HG03095 (cell line): Measurements from ENCODE around the gene IPO11.
"Not testable (repeated sequence)": the region's sequence is repeated elsewhere in the genome, so short reads cannot be mapped to it uniquely, and the experiment has no call there.

Source experiments
- ATAC-seq: cut with Tn5 transposase; IDR thresholded peaks from one replicate; pipeline ENCODE4 v1.9.1; 2021; ENCODE audit warnings: moderate library complexity; ENCODE audit not compliant: unreplicated experiment

Gene IPO11

GRCh38 chr5:62640446-62640845, 227.9 kb downstream of the IPO11 start:
- ATAC-seq, result no peak

- no peak for ATAC-seq
These were observed 229.9 kb downstream of the IPO11 start for GRCh38 chr5:62642468-62642867.

DNA sequence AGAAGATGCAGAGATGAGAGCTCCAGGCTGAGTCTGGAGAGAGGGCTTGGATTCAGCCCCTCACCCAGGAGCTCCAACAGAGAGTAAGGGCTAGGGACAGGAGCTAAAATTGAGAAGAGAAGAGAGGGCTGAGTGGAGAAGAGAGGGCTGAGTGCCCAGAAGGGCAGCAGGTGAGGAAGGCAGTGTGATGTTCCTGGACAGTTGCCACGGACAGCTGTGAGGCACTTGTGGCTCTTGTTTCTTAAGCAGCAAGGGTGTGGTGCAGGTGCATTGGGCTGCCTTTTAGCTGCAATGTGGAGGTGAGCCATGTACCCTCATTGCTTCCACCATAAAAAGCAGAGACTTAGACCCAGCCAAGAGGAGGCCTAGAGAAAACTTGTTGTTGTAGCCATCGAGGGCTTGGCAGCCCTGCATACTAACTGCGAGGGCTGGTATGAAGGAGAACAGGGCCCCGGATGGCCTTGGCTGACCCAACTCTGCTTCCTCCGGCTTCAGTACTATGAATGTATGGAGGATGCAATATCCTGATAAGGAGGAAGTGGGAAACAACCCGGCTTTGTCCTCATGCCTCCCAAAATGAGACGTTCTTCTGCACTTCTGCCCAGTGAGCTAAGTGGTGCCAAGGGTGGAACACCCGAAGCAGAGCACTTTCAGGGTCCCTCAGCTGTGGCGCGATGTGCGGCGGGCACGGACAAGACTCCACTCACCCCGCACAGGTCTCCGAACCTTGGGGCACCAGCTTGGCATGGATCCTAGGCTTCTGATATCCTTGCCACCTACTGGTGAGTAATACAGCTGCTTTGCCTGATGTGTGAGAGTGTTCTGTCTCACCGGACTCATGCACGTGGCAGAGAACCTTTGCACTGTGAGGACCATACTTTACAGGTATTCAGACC, 231.2 kb downstream of the IPO11 start:
- no peak for ATAC-seq

- no peak for ATAC-seq
These were observed 232.7 kb downstream of the IPO11 start for GRCh38 chr5:62645223-62645622.

DNA sequence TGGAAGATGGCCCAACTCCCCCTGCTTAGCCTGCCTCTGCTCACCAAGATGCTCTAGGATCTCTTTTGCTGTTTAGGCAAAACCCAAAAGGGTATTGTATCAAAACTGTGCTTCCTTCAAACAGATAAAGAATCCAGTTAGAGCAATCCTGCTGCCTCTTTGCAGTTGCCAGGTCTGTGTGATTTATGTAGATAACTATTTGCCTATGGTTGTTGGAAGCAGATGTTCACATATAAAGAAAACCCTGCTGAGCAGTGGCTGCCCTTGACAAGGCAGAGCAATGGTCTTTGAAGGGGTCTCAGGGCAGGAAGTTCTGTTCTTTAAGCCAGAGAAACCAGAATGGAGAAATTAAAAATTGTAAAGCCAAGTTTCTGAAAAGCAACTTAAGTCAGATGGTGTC, 234.7 kb downstream of the IPO11 start:
- ATAC-seq, result no peak

DNA sequence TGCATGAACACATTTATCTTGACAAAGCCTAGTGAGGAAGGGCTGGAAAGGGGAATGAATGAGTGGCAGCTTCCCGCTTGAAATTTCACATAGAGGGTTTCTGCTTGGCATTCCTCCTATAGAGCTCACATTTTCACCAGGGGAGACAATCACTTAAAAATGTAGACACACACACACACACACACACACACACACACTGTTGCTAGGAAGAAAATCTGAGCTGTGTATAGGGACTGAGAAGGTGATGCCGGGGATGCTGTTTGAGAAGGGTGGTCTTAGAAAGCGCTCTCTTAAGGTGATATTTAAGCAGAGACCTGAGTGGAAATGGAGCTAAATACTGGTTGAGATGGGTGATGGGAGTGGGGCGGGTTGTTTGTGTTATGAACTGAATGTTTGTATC, 236.5 kb downstream of the IPO11 start:
- no peak for ATAC-seq

DNA sequence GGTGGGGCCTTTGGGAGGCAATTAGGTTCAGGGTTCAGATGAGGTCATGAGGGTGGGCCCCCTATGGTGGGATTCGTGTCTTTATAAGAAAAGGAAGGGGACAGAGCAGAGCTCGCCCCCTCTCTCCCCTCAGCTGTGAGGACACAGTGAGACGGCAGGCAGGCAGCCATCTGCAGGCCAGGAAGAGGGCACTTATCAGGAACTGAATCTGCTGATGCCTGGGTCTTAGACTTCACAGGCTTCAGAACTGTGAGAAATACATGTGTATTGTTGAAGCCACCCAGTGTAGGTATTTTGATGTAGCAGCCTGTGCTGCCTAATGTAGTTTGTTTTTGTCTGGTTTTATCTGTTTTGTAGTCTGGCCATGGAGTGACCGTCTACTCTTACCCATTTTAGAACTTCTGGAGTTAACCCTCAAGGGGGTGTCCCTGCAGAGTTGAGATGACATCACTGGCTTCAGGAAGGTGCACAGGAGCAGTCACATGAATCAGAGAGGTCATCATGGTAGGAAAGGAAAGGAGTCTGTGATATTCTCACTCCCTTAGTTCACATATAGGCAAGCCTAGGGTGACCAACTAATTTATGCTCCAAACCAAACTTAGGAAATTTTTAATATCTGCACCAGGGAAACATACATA, 237.0 kb downstream of the IPO11 start:
- no peak for ATAC-seq

DNA sequence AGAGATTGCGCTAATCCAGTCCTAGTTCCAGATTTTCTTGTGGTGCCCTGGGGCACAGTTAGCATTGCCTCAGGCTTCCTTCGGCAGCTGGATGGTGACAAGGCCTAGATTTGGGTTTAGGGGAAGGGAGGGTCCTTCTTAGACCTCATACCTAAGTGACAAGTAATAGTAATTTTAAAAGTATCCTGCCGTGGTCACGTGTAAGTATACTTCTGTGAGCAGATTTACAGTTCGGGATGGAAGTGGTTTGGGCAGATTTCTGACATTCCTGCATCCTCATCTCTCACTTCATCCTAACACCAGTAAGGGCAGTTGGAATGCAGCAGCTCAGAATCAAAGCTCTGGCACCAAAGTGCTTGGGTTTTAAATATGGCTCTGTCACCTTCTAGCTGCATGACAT, 237.6 kb downstream of the IPO11 start:
- ATAC-seq, result no peak

GRCh38 chr5:62652225-62652624, 239.7 kb downstream of the IPO11 start:
- no peak for ATAC-seq

- ATAC-seq, result no peak
These were observed 240.7 kb downstream of the IPO11 start for GRCh38 chr5:62653001-62653863.

- ATAC-seq, result no peak
These were observed 241.5 kb downstream of the IPO11 start for GRCh38 chr5:62653864-62654575.

DNA sequence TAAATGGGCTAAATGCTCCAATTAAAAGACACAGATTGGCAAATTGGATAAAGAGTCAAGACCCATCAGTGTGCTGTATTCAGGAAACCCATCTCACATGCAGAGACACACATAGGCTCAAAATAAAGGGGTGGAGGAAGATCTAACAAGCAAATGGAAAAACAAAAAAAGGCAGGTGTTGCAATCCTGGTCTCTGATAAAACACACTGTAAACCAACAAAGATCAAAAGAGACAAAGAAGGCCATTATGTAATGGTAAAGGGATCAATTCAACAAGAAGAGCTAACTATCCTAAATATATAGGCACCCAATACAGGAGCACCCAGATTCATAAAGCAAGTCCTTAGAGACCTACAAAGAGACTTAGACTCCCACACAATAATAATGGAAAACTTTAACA, 245.2 kb downstream of the IPO11 start:
- ATAC-seq, result not testable (repeated sequence)

DNA sequence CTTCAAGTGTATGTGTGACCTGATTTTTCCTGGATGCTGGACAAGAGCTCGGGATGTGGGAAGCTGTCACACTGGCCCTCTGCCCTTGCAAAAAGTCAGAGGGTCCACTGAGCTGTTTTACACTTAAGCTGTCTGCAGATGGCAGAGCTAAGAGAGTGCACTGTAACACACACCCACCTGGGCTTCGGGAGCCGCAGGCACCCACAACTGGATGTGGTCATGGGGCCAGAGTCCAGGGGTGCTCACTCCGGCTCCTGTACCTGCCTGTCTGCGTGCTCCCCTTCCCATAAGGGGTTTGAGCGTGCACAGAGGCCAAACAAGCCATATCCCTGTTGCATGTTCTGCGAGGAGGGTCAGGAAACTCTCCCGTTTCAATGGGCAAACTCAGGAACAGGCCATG, 248.6 kb downstream of the IPO11 start:
- no peak for ATAC-seq

GRCh38 chr5:62662521-62662920, 250.0 kb downstream of the IPO11 start:
- ATAC-seq, result no peak

- ATAC-seq, result no peak
These were observed 258.9 kb downstream of the IPO11 start for GRCh38 chr5:62671479-62671878.

DNA sequence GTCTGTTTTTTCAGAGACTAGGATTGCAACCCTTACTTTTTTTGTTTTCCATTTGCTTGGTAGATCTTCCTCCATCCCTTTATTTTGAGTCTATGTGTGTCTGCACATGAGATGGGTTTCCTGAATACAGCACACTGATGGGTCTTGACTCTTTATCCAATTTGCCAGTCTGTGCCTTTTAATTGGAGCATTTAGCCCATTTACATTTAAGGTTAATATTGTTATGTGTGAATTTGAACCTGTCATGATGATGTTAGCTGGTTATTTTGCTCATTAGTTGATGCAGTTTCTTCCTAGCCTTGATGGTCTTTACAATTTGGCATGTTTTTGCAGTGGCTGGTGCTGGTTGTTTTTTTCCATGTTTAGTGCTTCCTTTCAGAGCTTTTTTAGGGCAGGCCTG, 264.0 kb downstream of the IPO11 start:
- ATAC-seq, result not testable (repeated sequence)
